ENCODE data around the gene POU2F3. TPM values are rescaled to one million over a fixed set of nuclear protein-coding genes. Genes with fewer than 3 reads are reported as not detected.

The POU2F3 gene
- total RNA-seq, 4 donors from 2014 or later = not detected

DNA sequence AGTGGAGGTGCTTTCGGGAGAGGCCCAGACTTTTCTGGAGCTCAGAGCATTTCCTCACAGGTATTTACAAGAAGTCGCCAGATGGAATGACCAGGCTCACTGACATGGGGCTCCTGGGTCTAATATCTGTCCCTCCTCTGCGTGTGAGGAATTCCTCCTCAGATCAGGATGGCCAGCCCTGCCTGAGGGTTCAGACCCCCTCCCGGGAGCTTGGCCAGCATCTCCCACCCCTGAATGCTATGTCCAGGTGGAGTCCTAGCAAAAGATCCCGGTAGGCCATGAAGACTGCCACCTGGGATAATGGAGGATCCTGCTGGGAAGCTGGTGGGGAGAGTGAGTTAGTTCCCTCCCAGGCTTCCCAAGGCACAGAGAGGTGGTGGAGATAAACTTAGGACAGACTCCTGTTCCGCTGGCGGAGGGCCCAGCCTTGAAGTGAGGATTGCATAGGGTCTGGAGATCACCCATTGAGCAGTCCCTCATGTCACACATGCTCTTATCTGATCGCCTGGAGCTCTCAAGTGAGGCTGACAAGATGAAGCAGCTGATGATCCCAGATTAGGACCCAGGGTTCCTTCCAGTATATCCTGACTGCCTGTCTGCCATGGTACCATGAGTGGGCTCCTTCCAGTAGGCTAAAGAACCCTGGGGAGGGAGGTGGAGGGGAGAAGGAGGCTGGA is 23.4 kb upstream of the POU2F3 start:
- no peak for TF ChIP-seq CTCF (IDR thresholded peaks at IDR 0.05; ENCODE audit: low read depth)

- TF ChIP-seq CTCF (IDR thresholded peaks at IDR 0.05; ENCODE audit: low read depth) = no peak
These were observed 22.4 kb upstream of the POU2F3 start for GRCh38 chr11:120217526-120217925.

DNA sequence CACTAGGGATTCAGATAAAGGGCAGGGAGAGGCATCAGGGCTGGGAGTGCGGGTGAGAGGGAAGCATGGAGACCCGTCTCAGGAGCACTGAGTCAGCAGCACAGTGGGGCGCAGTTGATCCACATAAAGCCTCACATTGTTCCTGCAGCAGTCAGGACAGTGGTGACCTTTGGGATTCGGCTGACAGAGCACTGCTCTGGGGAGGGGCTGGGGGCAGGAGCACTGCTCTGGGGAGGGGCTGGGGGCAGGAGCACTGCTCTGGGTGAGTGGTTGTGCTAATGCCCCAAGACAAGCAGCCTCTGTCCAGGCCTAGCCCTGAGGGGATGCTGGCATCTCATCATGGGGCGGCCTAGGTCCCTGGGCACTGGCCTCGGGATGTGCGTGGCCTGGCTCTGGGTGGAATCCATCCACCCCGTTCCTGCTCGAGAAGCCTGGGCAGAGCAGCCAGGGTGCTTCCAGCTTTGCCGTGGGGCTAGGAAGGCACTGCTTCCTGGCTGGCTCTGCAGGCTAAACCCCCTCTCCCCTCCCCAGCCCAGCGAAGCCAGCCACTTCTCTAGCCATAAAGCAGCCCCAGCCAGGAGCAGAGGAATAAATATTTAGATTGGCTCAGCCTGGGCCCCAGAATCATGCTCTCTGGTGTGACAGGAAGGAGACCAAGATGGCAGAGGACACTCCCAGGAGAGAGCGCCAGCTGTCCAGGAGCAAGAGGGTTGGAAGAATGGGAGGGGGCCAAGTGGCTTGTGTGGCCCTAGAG is 21.8 kb upstream of the POU2F3 start:
- TF ChIP-seq CTCF (IDR thresholded peaks at IDR 0.05; ENCODE audit: low read depth) = no peak

GRCh38 chr11:120218695-120219033 is 21.3 kb upstream of the POU2F3 start:
- TF ChIP-seq CTCF (IDR thresholded peaks at IDR 0.05; ENCODE audit: low read depth) = no peak

GRCh38 chr11:120219232-120219937 is 20.6 kb upstream of the POU2F3 start:
- no peak for TF ChIP-seq CTCF (IDR thresholded peaks at IDR 0.05; ENCODE audit: low read depth)

DNA sequence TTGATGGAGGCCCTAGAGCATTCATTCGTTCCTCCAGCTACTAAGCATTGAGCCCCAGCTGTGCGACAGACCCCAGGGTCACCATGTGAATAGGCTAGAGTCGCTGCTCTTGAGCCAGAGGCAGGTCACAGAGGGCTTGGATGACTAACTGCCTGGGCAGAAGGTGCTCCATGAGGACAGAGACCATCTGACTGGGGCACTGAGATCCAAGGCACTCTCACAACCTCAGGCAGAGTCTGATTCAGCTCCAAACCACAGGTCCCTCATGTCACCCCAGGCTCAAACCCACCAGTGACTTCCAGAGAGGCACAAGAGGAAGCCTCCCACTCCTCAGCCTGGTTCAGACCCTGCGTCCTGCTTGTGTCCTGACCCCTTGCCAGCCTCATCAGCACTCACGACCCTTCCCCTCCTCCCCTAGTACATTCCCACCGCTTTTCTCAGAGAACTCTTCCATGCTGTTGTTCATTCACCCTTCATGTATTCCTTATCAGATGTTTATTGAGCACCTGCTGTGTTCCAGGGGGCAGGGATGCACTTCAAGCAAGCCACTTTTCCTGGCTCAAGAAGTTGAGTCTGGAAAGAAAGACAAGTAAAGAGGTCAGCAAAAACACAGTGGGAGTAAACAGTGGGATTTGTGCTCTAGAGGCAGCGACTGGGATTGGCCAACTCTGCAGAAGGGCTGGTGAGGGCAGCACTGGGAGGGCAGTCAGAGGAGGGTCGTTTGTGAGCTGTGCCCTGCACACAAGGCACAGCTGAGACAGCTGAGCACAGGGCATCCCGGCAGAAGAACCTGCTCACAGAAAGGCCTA is 19.8 kb upstream of the POU2F3 start:
- no peak for TF ChIP-seq CTCF (IDR thresholded peaks at IDR 0.05; ENCODE audit: low read depth)

DNA sequence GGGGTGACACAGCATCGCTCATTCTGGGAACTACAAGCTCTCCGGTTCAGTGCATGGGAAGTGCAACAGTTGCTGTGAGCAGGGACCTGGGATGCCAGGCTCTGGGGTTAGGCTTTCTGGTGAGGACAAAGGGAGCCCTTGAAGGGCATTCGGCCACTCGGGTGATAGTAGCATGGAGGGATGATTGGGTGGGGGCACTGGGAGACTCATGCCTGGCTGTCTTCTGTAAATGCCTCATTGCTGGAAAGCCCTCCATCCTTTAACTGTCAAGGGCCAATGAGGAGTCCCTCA is 19.2 kb upstream of the POU2F3 start:
- TF ChIP-seq CTCF (IDR thresholded peaks at IDR 0.05; ENCODE audit: low read depth) = no peak
